GM06990 (cell line): ENCODE data around the gene NPHP4.

ENCODE experiments used
- DNase-seq: peaks from one replicate; pipeline ENCODE4 v3.0.0-alpha.2; 2011; ENCODE audit not compliant: insufficient read length; ENCODE audit errors: extremely low read depth
- H3K27me3 ChIP-seq: replicated peaks from 2 replicates; pipeline ENCODE4 v1.6.0; 2011; ENCODE audit warnings: low read length; ENCODE audit not compliant: control insufficient read depth, insufficient read depth
- H3K36me3 ChIP-seq: 2 replicates; pipeline ENCODE4 v1.5.1; 2011; ENCODE audit warnings: low read length; ENCODE audit not compliant: control insufficient read depth, insufficient read depth
- H3K4me3 ChIP-seq: replicated peaks from 2 replicates; pipeline ENCODE4 v1.5.1; 2011; ENCODE audit warnings: low read depth, mild to moderate bottlenecking, control low read depth, low read length
- TF ChIP-seq, protein P1 (sequence below): IDR thresholded peaks from 2 replicates; pipeline ENCODE4 v1.5.1; 2011; ENCODE audit warnings: low read length, control low read depth, mild to moderate bottlenecking, inconsistent platforms; ENCODE audit not compliant: insufficient read depth, poor library complexity, severe bottlenecking

Gene NPHP4

DNA sequence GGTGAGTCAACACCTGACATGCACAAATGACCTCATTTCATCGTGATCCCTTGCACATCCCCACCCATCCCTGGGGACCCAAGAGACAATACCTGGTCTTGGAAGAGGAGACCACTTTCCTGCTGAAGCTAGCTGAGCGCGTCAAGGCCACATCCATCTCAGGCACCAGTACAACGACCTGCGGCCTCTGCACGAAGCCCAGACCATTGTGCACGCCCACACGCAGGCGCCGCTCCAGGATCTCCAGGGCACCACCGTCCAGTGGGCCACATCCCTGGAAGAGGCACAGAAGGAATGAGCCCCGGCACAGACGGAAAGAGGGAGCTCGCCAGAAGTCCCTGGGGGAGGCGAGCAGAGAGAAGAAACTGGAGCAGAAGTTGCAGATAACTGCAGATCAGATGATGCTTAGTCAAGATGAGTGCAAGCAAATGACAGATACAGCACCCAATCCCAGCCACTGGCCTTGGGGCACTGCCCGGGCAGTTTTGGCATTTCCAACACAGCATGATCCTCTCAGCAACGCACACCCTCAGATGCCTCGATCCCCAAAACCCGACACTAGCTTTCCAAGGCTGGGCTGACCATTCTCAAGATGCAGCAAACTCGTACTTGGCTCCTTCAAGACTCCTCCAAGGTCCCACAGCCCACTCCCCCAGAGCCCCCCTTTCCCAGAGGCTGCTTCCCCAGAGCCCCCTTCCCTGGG, 44.1 kb downstream of the NPHP4 start:
- no peak for DNase-seq
- no peaks in the 10 kb centered on the region for H3K27me3 ChIP-seq
- peaks cover 4% of the 10 kb centered on the region for H3K36me3 ChIP-seq
- no peak overlapping the region for H3K4me3 ChIP-seq
- TF ChIP-seq, protein P1, sequence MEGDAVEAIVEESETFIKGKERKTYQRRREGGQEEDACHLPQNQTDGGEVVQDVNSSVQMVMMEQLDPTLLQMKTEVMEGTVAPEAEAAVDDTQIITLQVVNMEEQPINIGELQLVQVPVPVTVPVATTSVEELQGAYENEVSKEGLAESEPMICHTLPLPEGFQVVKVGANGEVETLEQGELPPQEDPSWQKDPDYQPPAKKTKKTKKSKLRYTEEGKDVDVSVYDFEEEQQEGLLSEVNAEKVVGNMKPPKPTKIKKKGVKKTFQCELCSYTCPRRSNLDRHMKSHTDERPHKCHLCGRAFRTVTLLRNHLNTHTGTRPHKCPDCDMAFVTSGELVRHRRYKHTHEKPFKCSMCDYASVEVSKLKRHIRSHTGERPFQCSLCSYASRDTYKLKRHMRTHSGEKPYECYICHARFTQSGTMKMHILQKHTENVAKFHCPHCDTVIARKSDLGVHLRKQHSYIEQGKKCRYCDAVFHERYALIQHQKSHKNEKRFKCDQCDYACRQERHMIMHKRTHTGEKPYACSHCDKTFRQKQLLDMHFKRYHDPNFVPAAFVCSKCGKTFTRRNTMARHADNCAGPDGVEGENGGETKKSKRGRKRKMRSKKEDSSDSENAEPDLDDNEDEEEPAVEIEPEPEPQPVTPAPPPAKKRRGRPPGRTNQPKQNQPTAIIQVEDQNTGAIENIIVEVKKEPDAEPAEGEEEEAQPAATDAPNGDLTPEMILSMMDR = no peak

DNA sequence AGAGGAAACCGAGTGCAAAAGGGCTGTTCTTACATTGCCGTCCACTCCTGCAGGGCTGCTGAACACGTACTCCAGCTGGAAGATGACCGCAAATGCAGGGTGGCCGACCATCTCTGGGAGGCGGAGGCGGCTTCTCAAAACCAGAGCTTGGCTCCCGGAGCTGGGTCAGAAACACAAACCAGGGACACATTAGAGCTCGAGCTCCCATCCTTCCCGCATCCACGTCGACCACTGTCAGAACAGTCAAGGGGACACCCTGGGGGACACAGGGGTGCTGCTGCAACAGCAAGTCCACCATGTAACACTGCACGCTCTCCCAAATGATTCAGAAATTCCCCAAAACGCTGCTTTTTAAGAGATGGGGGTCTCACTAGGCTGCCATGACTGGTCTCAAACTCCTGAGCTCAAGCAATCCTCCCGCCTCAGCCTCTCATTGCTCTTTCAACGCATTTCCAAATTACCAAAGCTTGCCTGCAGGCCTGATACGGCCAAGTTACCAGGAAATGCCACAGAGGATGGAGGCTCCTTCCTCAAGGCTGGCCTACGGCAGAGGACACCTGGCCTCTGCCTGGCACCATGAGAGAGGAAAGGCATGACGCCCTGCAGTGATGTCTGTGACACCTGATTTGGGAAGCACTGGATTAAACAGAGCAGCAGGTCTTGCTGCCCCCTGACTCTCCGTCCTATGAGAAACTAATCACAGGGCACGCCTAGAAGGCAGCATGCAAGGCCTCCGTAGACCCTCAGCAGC, 45.0 kb downstream of the NPHP4 start:
- TF ChIP-seq, protein P1 = no peak
- Histone ChIP-seq H3K4me3 (no peak overlapping the region), H3K36me3 (peaks cover 4% of the 10 kb centered on the region), H3K27me3 (no peaks in the 10 kb centered on the region)
- DNase-seq = no peak

DNA sequence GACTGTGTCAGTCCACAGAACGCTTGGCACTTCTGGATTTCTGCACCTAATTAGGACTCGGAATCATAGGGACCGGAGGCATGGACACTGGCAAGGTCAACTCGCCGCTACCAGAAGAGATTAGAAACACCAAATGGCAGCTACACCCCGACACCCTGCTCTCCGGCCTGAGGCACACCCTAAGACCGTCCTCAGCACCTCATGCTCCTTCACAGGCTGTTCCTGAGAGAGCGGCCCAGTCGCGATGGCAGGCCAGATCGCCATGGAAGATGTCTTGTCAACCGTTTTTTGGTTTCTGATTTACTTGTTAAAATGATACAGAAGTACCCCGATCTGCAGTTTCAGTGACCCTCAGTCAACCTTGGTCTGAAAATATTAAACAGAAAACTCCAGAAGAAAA, 46.8 kb downstream of the NPHP4 start:
- Histone ChIP-seq H3K27me3 (no peaks in the 10 kb centered on the region), H3K36me3 (peaks cover 4% of the 10 kb centered on the region), H3K4me3 (no peak overlapping the region)
- TF ChIP-seq, protein P1 = no peak
- DNase-seq = no peak

DNA sequence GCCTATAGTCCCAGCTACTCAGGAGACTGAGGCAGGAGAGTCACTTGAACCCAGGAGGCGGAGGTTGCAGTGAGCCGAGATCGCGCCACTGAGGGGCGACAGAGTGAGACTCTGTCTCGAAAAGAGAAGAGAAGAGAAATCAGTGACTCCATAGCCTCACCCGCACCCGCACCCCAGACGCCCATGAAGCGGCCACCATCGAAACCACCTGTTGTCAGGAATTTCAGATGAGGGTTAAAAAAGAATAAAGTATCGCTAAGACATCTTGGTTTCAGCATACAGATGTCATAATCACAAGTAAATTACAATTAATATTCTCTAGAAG, 47.4 kb downstream of the NPHP4 start:
- DNase-seq = no peak
- peaks cover 4% of the 10 kb centered on the region for H3K36me3 ChIP-seq
- TF ChIP-seq, protein P1 = no peak
- no peak overlapping the region for H3K4me3 ChIP-seq
- H3K27me3 ChIP-seq = no peaks in the 10 kb centered on the region

DNA sequence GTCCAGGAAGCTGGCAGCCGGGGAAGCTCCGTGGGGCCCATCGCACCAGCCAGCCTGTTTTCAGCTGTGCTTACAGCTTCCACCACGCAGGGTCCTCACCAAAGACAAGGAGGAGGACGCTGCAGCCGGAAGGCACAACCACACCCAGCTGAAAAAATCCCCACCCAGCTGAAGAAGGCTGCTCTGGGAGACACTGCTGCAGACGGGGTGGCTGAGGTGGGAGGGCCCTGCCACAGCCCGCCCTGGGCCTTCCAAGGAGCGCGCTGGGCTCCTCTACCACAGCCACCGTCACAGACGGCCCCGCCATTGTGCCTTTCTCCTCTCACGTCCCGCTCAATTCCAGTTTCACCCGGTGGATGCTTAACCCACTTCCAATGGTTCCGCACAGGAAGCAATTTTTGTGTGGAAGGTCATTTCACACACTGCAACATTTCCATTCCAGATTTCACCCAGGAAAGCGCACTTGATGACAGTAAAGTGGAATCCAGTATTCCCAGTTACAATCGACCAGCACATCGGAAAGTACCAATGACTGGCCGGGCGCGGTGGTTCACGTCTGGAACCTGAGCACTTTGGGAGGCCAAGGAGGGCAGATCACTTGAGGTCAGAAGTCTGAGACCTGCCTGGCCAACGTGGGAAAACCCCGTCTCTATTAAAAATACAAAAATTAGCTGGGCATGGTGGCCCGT, 47.9 kb downstream of the NPHP4 start:
- H3K4me3 ChIP-seq = no peak overlapping the region
- no peak for DNase-seq
- no peaks in the 10 kb centered on the region for H3K27me3 ChIP-seq
- H3K36me3 ChIP-seq = peaks cover 4% of the 10 kb centered on the region
- TF ChIP-seq, protein P1 = no peak
